H1 (cell line): Measurements from ENCODE around the gene CMTM2. TPM values are rescaled to one million over a fixed set of nuclear protein-coding genes. Genes with fewer than 3 reads are reported as not detected.

Experiments
- BRCA1 ChIP-seq: IDR thresholded peaks from 2 replicates; pipeline ENCODE4 v1.6.1; 2012; ENCODE audit warnings: low read depth, low read length, improper control_type of control experiment
- CHD2 ChIP-seq: IDR thresholded peaks from 2 replicates; pipeline ENCODE4 v1.6.1; 2012; ENCODE audit warnings: low read length, improper control_type of control experiment
- CREB1 ChIP-seq: IDR thresholded peaks from 2 replicates; pipeline ENCODE4 v1.6.1; 2012; ENCODE audit warnings: inconsistent platforms
- NRF1 ChIP-seq: IDR thresholded peaks from 2 replicates; pipeline ENCODE4 v1.6.1; 2011; ENCODE audit warnings: mild to moderate bottlenecking, low read depth, low read length, improper control_type of control experiment
- TAF1 ChIP-seq: IDR thresholded peaks from 2 replicates; pipeline ENCODE4 v1.6.1; 2011; ENCODE audit warnings: mild to moderate bottlenecking, low read depth, low read length
- TBP ChIP-seq: IDR thresholded peaks from 2 replicates; pipeline ENCODE4 v1.6.1; 2011; ENCODE audit warnings: low read depth, low read length, improper control_type of control experiment
- YY1 ChIP-seq: IDR thresholded peaks from 2 replicates; pipeline ENCODE4 v1.6.1; 2011; ENCODE audit warnings: low read depth, mild to moderate bottlenecking, low read length
- polyA plus RNA-seq, 7 experiments: library from polyadenylated mRNA; depleted of rRNA in 3 of 7; stranded (reverse) in 5 of 7; unstranded in 2 of 7; fragments of >200 nt in 5 of 7; fragments of 200-250 nt in 2 of 7; gene quantifications; 1 replicate in 5 of 7; 2 replicates in 1 of 7; 4 replicates in 1 of 7; pipeline versions ENCODE4 v1.2.1 to v1.2.3, GENCODE V29; 2011 to 2013; ENCODE audit warnings: missing spikeins in 2 of 7, mixed read lengths in 2 of 7
- total RNA-seq: library from RNA; stranded (reverse); fragmentation: NEBNext Ultra II Directional; extraction: Animal tissue kit (Norgen Biotek cat#: 25700); gene quantifications from 2 replicates; pipeline ENCODE4 v1.2.1, GENCODE V29; 2021
- TF ChIP-seq, protein P1 (sequence below): IDR thresholded peaks from 2 replicates; pipeline ENCODE4 v1.6.1; 2012; ENCODE audit warnings: inconsistent platforms

Gene CMTM2
- total and polyA plus RNA-seq, 2 of the 8 experiments (the other 6 are each of a cell fraction or from before 2014, with no cell fraction given), result not detected

GRCh38 chr16:66552286-66553177, 26.7 kb upstream of the CMTM2 start, which contains the start of gene CKLF (continued):
- TF ChIP-seq, protein P1, sequence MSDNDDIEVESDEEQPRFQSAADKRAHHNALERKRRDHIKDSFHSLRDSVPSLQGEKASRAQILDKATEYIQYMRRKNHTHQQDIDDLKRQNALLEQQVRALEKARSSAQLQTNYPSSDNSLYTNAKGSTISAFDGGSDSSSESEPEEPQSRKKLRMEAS, result peak; percentile 99
- TF ChIP-seq NRF1 (peak; percentile 99), BRCA1 (peak; percentile 64; the same call in 1 of the 2 replicates), CHD2 (peak; percentile 77), TAF1 (peak; percentile 66; the same call in 1 of the 2 replicates), TBP (0 out of 2 replicates have a peak, but pooled peaks have one; percentile 34), CREB1 (peak; percentile 50; the same call in 1 of the 2 replicates), YY1 (peak; percentile 84; the same call in 1 of the 2 replicates)
